ENCODE data around the gene NIN.

NIN gene

GRCh38 chr14:50766338-50766886 is 64.5 kb downstream of the NIN start:
- H3K4me3 ChIP-seq (ENCODE audit: low read depth, low read length) = no peak overlapping the region
- no peak for TF ChIP-seq CTCF (IDR thresholded peaks at IDR 0.05; ENCODE audit: insufficient read depth, low read depth, low read length, missing control alignments)
- no peak for DNase-seq (ENCODE audit: low read depth)

- H3K4me3 ChIP-seq (ENCODE audit: low read depth, low read length) = no peak overlapping the region
- no peak for TF ChIP-seq CTCF (IDR thresholded peaks at IDR 0.05; ENCODE audit: insufficient read depth, low read depth, low read length, missing control alignments)
- no peak for DNase-seq (ENCODE audit: low read depth)
Observed at GRCh38 chr14:50763382-50764007, 67.5 kb downstream of the NIN start.

GRCh38 chr14:50762931-50763300 is 68.0 kb downstream of the NIN start:
- no peak overlapping the region for H3K4me3 ChIP-seq (ENCODE audit: low read depth, low read length)
- no peak for TF ChIP-seq CTCF (IDR thresholded peaks at IDR 0.05; ENCODE audit: insufficient read depth, low read depth, low read length, missing control alignments)

GRCh38 chr14:50762001-50762930 is 68.7 kb downstream of the NIN start:
- peak; percentile 82 for DNase-seq (ENCODE audit: low read depth)
- TF ChIP-seq CTCF (IDR thresholded peaks at IDR 0.05; ENCODE audit: insufficient read depth, low read depth, low read length, missing control alignments) = no peak
- H3K4me3 ChIP-seq (ENCODE audit: low read depth, low read length) = no peak overlapping the region

More at GRCh38 chr14:50762931-50763300, 68.0 kb downstream of the NIN start:
- DNase-seq (ENCODE audit: low read depth) = no peak

GRCh38 chr14:50759800-50760543 is 71.0 kb downstream of the NIN start:
- H3K4me3 ChIP-seq (ENCODE audit: low read depth, low read length) = no peak overlapping the region
- DNase-seq (ENCODE audit: low read depth) = peak; percentile 40
- no peak for TF ChIP-seq CTCF (IDR thresholded peaks at IDR 0.05; ENCODE audit: insufficient read depth, low read depth, low read length, missing control alignments)

- TF ChIP-seq CTCF (IDR thresholded peaks at IDR 0.05; ENCODE audit: insufficient read depth, low read depth, low read length, missing control alignments) = no peak
- no peak for DNase-seq (ENCODE audit: low read depth)
- H3K4me3 ChIP-seq (ENCODE audit: low read depth, low read length) = no peak overlapping the region
Observed at GRCh38 chr14:50758945-50759344, 72.0 kb downstream of the NIN start.
